ENCODE results near the gene COL6A2. TPM values are rescaled to one million over a fixed set of nuclear protein-coding genes. Genes with fewer than 3 reads are reported as not detected.

The COL6A2 gene
- total and polyA plus RNA-seq, 2 donors (not counting 1 experiment from before 2014, with no cell fraction given) = 1.2 to 2.1 TPM

- no peak for DNase-seq
- no peak overlapping the region for H3K9ac ChIP-seq (ENCODE audit: low read length)
- no peak overlapping the region for H3K4me3 Mint-ChIP-seq
Measured at GRCh38 chr21:46126309-46127238, 28.7 kb downstream of the COL6A2 start.

More at GRCh38 chr21:46126309-46127238, 28.7 kb downstream of the COL6A2 start:
- Histone ChIP-seq H3K4me3 (ENCODE audit: control extremely low read depth in 1 of 5, extremely low read depth in 1 of 5, insufficient read depth in 1 of 5, low read depth in 2 of 5, low read length in 4 of 5) (no peak overlapping the region), H3K4me1 (ENCODE audit: control insufficient read depth in 2 of 2, insufficient read depth in 2 of 2, low read length in 2 of 2) (no peaks in the 10 kb centered on the region), H3K79me2 (ENCODE audit: control insufficient read depth, insufficient read depth, low read length) (no peaks in the 10 kb centered on the region), H3K4me2 (replicated peaks; ENCODE audit: low read depth, low read length, poor library complexity, severe bottlenecking) (no peak overlapping the region), H3K27me3 (replicated peaks in 1 of 4; ENCODE audit: control extremely low read depth in 1 of 4, control insufficient read depth in 3 of 4, insufficient read depth in 4 of 4, low read length in 3 of 4) (no peaks in the 10 kb centered on the region), H4K20me1 (ENCODE audit: control insufficient read depth, insufficient read depth, low read length, poor library complexity, severe bottlenecking) (no peaks in the 10 kb centered on the region), H3K36me3 (replicated peaks in 1 of 2; ENCODE audit: control extremely low read depth in 1 of 2, control insufficient read depth in 1 of 2, extremely low read depth in 1 of 2, insufficient read depth in 2 of 2, low read length in 1 of 2) (no peaks in the 10 kb centered on the region), H3K27ac (ENCODE audit: low read length in 2 of 2) (no peak overlapping the region), H3K9me3 (ENCODE audit: control extremely low read depth in 1 of 3, control insufficient read depth in 2 of 3, insufficient read depth in 1 of 3, low read length in 2 of 3) (peaks cover 0 to 6% (median 0%) of the 10 kb centered on the region in 3 donors), H2AFZ (ENCODE audit: insufficient read depth, low read depth, low read length, poor library complexity, severe bottlenecking) (no peak overlapping the region)
- ChIA-PET CTCF (no interaction called here), POLR2A (no interaction called here)
- intact Hi-C loops (cut with micrococcal nuclease) = no loop called here
- Mint-ChIP-seq H3K27me3 (no peaks in the 10 kb centered on the region), H3K9me3 (ENCODE audit: insufficient read depth) (no peaks in the 10 kb centered on the region), H3K27ac (no peak overlapping the region), H3K4me1 (no peaks in the 10 kb centered on the region)
- WGBS (ENCODE audit: insufficient coverage) = 89% methylated on average over 18 of the region's 32 CpGs
- TF ChIP-seq EZH2 (IDR thresholded peaks at IDR 0.05; ENCODE audit: borderline replicate concordance, insufficient read depth, low read depth, low read length, poor library complexity, severe bottlenecking) (no peak), CTCF (IDR thresholded peaks at IDR 0.05) (no peak)
- no peak for ATAC-seq (ENCODE audit: low read depth)

All from B cell (primary cell).